HG02970 (cell line): ENCODE data around the gene JAML.

ENCODE experiments used
- ATAC-seq: cut with Tn5 transposase; IDR thresholded peaks from one replicate; pipeline ENCODE4 v1.9.1; 2021; ENCODE audit warnings: mild to moderate bottlenecking, moderate library complexity, moderate number of reproducible peaks; ENCODE audit not compliant: unreplicated experiment, low FRiP score

JAML gene

GRCh38 chr11:118217575-118217974 lies 7.2 kb downstream of the JAML start:
- ATAC-seq: no peak

- ATAC-seq: no peak
Measured at GRCh38 chr11:118216621-118217481, 8.0 kb downstream of the JAML start.

- ATAC-seq: no peak
Measured at GRCh38 chr11:118215765-118216164, 9.0 kb downstream of the JAML start.

- no peak for ATAC-seq
Measured at GRCh38 chr11:118215262-118215661, 9.5 kb downstream of the JAML start.

- ATAC-seq: no peak
Measured at GRCh38 chr11:118214210-118214914, 10.4 kb downstream of the JAML start.

GRCh38 chr11:118213781-118214180 lies 11.0 kb downstream of the JAML start:
- no peak for ATAC-seq

GRCh38 chr11:118213201-118213600 lies 11.6 kb downstream of the JAML start:
- ATAC-seq: no peak

- no peak for ATAC-seq
Measured at GRCh38 chr11:118212781-118213191, 12.0 kb downstream of the JAML start.

- ATAC-seq: no peak
Measured at GRCh38 chr11:118212131-118212725, 12.6 kb downstream of the JAML start.

- no peak for ATAC-seq
Measured at GRCh38 chr11:118211006-118211405, 13.8 kb downstream of the JAML start.

GRCh38 chr11:118210323-118210722 lies 14.5 kb downstream of the JAML start:
- no peak for ATAC-seq

- no peak for ATAC-seq
Measured at GRCh38 chr11:118209033-118209432, 15.8 kb downstream of the JAML start.

- ATAC-seq: no peak
Measured at GRCh38 chr11:118207079-118207478, 17.7 kb downstream of the JAML start.

GRCh38 chr11:118206391-118207031 lies 18.3 kb downstream of the JAML start:
- no peak for ATAC-seq

- ATAC-seq: no peak
Measured at GRCh38 chr11:118205606-118206378, 19.0 kb downstream of the JAML start.

GRCh38 chr11:118202599-118203422 lies 22.0 kb downstream of the JAML start:
- no peak for ATAC-seq

GRCh38 chr11:118201966-118202365 lies 22.8 kb downstream of the JAML start:
- ATAC-seq: no peak

- ATAC-seq: no peak
Measured at GRCh38 chr11:118200901-118201680, 23.7 kb downstream of the JAML start.

- ATAC-seq: no peak
Measured at GRCh38 chr11:118200497-118200896, 24.3 kb downstream of the JAML start.
